Upper lobe of left lung (tissue), 4 donors: ENCODE results near the gene TCP11.

Source experiments
- CTCF ChIP-seq, 6 experiments: fragments of 450-650 bp in 4 of 6; fragments of 200-600 bp in 2 of 6; sonication (generic) in 2 of 6; IDR thresholded peaks; one replicate each; pipeline ENCODE4 v1.5.1; 2016 to 2019; ENCODE audit warnings: antibody characterized with exemption in 6 of 6
- EP300 ChIP-seq, 4 donors: sonication (generic); formaldehyde crosslinking; IDR thresholded peaks; one replicate each; pipeline ENCODE4 v1.5.1; 2017; ENCODE audit warnings: antibody characterized with exemption in 4 of 4, control low read depth in 2 of 4
- POLR2A ChIP-seq, 4 donors: fragments of 450-650 bp; IDR thresholded peaks; one replicate each; pipeline ENCODE4 v1.5.1; 2016 to 2017; ENCODE audit warnings: antibody characterized with exemption in 4 of 4, mild to moderate bottlenecking in 2 of 4
- POLR2AphosphoS5 ChIP-seq, 2 donors: sonication (generic); formaldehyde crosslinking; IDR thresholded peaks; one replicate each; pipeline ENCODE4 v1.5.1; 2017; ENCODE audit warnings: antibody characterized with exemption in 2 of 2

- no peak for TF ChIP-seq POLR2A (IDR thresholded peaks at IDR 0.05)
- no peak for TF ChIP-seq CTCF (IDR thresholded peaks at IDR 0.05)
- no peak for TF ChIP-seq POLR2AphosphoS5 (IDR thresholded peaks at IDR 0.05)
- no peak for TF ChIP-seq EP300 (IDR thresholded peaks at IDR 0.05)
Observed at GRCh38 chr6:35161266-35161665, 20.1 kb upstream of the TCP11 start.
